ENCODE data around the gene C16orf74.

C16orf74 gene

DNA sequence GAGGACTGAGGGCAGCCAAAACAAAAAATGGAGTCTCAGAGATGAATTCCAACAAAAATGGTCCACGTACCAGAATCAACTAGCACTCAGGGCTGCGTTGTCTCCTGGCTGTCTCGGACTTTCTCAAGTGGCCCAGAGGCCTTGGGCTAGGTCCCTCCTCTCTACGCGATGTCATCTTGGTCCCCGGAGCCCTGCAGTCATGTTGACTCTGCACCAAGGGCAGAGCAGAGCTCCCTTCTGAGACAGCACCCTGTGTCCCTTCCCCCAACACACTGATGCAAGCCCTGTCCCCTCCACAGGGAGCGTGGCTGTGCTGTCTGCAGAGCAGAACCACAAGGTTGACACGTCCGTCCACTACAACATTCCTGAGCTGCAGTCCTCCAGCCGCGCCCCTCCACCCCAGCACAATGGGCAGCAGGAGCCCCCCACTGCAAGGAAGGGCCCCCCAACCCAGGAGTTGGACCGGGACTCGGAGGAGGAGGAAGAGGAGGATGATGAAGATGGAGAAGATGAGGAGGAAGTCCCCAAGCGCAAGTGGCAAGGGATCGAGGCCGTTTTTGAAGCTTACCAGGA, 83.0 kb downstream of the C16orf74 start:
- DNase-seq, result no peak

DNA sequence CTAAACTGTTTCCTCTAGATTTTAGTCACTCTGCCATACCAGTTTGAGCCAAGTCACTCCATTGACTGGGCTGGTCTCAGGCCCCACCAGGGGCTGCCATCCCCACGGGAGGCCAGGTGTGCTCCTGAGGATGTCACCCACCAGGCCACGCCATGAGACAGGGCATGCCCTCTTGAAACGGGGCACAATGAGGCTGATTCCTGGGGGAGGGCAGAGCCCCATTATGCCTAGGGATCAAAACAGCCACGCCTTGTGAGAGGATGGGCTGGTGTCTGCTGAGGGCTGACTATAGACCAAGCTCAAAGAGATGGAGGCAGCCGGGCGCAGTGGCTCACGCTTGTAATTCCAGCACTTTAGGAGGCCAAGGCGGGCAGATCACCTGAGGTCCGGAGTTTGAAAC, 83.6 kb downstream of the C16orf74 start:
- no peak for DNase-seq

DNA sequence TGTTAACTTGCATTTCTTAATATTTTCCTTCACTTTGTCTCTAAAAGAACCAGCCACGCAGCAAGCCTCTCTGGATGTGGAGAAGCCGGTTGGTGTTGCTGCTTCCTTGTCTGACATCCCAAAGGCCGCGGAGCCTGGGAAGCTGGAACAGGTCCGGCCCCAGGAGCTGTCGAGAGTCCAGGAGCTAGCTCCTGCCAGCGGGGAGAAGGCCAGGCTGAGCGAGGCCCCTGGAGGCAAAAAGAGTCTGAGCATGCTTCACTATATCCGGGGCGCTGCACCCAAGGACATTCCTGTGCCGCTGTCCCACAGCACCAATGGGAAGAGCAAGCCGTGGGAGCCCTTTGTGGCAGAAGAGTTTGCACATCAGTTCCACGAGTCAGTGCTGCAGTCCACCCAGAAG, 85.0 kb downstream of the C16orf74 start:
- no peak for DNase-seq

GRCh38 chr16:85665373-85665740, 85.5 kb downstream of the C16orf74 start:
- DNase-seq, result no peak

DNA sequence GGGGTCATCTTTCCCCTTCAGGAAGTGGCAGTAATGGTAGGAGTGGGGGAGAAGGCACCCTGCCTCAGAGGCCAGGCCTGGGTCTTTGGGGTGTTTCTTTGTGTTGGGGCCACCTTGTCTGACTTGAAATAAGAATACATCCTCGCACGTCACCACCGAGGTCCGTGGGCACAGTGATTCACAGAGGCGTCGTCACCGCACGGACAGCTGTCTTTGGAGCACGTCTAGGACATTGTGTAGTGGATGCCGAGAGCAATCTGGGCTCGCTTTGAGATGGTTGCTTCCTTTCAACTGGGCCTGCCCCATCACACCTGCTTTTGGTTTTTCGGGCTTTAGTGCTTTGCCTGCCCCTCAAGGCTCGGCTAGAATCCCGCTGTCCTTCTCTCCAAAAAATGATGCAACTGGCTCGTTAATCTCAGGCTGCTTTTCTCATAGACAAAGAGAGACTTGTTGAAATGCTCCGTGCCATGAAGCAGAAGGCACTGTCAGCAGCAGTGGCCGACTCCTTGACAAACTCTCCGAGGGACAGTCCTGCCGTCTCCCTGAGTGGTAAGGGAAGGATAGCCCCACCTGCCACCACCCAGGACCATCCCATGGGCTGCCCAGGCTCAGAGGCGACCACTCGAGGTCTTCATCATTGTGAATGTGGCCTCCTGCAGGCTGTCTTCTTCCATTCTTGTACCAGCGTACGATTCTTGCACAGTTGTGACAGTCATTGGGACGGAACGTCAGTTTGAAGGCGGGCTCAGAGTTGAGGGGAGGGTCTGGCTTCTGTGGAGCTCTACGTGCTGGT, 86.1 kb downstream of the C16orf74 start:
- DNase-seq, result no peak

GRCh38 chr16:85663891-85664321, 87.0 kb downstream of the C16orf74 start:
- DNase-seq, result no peak

DNA sequence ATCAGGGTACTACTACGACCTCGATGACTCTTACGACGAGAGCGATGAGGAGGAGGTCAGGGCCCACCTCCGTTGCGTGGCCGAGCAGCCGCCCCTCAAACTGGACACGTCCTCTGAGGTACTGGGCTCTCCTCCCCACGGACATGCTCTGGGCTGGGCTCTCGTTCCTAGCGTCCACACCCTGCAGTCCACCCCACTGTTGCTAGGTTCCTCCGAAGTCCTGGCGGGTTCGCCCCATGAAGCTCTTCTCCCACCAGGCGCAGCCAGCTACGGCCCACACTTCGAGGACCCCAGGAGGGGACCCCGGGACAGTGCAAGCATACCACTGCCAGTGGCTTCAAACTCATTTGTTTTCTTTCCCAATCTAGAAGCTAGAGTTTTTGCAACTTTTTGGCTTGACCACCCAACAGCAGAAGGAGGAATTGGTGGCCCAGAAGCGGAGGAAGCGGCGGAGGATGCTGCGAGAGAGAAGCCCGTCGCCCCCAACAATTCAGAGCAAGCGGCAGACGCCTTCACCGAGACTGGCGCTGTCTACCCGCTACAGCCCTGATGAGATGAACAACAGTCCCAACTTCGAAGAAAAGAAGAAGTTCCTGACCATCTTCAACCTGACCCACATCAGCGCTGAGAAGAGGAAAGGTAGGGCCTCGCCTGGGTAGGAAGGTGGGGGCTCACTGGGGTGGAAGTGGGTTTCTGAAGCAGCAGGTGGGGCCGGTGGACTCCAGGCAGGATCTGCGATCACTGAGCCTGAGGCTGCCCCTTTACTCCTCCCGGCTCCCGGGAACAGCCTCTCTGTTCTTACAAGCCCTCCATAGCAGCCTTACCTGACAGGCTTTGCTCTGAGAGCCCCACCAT, 87.7 kb downstream of the C16orf74 start:
- no peak for DNase-seq

GRCh38 chr16:85662482-85662812, 88.4 kb downstream of the C16orf74 start:
- no peak for DNase-seq

DNA sequence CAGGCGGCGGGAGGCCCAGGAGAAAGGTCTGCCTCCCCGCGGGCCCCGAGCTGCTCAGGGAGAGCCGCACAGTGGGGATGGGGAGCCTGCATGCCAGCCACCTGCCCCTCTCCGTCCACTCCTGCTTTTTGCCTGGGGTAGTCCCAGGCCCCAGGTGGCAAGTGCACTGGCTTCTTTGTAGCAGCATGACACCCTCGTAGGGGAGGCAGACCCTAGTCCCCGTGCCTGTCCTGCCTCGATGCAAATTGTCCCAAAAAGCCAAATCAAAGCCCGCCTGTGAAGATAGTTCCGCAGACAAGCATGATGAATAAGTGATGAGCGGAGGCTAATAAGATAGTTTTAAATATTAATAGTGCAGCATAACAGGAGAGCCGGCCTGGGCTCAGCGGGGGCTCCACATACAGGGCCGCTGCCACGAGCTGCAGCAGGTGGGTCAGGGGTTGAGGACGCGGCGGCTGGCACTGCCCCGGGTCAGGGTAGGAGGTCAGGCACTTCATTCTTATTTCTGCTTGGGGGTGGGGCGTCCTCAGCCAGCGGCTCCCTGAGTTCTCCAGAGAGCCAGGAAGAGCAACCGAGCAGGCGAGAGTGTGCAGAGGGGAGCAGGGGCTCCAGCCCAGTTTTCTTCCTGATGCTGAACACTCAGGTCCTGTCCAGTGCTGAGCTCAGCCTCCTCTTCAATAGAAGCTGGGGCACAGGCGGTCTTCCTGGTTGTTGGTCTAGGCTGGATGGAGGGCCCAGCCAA, 89.0 kb downstream of the C16orf74 start:
- no peak for DNase-seq

DNA sequence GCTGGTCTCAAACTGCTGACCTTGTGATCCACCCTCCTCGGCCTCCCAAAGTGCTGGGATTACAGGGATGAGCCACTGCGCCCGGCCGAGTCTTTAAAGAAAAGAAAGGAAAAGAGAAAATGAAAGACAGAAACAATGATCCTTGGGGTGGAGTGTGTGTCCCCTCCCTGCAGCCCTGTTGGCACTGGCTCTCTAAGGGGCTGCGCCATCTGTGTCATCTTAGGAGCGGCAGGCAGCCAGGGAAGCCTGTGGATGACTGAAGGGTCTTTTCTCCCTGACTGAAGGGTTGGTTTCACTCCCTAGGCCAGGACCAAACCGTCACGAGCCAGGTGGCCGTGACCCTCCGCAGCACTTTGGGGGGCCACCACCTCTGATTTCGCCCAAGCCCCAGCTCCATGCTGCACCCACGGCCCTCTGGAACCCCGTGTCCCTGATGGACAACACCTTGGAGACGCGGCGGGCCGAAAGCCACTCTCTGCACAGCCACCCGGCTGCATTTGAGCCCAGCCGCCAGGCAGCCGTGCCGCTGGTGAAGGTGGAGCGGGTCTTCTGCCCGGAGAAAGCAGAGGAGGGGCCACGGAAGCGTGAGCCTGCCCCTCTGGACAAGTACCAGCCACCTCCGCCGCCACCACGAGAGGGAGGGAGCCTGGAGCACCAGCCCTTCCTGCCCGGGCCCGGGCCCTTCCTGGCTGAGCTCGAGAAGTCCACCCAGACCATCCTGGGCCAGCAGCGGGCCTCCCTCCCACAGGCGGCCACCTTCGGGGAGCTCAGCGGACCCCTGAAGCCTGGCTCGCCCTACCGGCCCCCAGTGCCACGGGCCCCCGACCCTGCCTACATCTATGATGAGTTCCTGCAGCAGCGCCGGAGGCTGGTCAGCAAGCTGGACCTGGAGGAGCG, 89.8 kb downstream of the C16orf74 start:
- DNase-seq, result no peak

DNA sequence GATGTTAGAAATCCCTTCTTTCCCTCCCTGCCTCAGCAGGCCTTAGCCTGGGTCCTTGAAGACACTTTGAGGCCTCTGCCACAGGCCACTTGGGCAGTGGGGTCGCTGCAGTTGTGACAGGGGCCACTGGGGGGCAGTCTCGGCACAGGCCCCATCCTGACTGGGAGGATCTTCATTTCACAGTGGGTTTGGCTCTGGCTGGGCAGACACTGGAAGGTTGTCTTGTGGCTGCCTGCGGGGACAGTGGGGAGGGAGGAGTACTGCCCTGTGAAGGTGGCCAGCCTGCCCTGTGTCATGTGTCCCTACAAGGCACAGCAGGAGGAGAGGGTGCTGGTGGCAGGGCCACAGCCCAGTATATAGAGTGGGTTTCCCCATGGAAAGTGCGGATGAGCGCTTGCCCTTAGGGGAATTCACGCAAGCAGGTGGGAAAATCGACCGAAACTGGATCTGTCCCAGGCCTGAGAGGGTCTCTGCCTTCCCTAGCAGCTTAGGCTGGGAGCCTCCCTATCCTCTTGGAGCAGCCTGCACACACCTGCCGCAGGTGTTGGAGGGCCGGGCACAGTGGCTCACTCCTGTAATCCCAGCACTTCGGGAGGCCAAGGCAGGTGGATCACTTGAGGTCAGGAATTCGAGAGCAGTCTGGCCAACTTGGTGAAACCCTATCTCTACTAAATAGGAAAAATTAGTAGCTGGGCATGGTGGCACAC, 90.9 kb downstream of the C16orf74 start:
- DNase-seq, result no peak

- no peak for DNase-seq
Measured at GRCh38 chr16:85659336-85659735, 91.6 kb downstream of the C16orf74 start.

DNA sequence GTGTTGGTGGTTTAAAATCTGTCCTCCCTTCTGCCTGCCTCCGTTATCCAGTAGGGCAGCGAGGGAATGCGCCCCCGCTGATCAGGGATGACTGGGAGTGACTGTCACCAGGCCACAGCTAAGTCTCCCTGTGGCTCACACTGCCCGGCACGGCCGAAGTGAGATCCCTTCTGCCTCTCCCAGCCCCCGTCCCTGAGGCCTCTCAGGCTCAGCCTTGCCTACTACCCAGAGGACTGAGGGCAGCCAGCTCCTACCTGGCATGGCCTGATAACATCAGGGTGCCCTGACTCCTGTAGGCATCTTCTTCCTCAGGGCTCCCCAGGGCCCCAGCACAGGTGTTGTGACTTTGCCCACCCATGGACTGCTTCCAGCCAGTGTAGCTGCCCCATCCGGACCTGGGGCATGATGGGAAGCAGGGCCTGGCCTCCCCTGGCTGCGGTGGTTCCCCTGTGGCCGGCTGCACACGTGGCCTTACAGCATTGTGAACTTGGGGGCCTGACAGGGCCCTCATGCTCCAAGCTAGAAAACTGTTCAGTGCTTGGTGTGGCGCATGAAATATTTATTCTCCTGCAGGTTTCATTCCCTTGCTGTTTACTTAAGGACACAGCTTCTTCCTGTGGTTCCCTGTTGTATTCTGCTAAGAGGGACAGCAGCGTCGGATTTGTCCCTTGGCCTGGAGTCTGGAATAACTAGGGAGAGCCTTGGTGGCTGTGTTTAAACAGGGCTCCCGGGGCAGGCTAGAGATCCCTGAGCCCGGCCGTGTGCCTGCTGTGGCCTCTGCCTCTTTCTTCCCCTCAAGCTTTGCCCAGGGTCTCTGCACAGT, 92.2 kb downstream of the C16orf74 start:
- no peak for DNase-seq

DNA sequence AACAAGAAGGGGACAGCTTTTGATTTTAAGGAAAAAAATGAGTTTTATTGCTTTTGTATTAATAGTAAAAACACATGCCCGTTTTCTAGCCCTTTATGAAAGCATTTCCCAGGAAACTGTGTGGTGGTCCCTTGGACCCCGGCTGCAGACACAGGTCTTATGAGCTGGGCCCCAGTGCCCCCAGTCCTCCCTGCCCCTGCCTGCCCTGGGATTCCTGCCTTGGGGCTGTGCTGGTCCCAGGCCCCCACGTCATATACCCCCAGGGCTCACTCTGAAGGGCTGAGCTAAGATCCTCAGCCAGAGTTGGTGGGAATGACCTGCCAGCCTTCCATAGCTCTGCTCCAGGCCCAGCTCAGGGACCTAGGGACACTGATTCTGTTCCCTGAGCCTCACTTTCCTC, 92.9 kb downstream of the C16orf74 start:
- no peak for DNase-seq
